HG03565 (cell line): ENCODE data around the gene CLDN18.
A peak's percentile ranks its signal among the peaks of the same experiment; 100 is the strongest.

ENCODE experiments used
- ATAC-seq: cut with Tn5 transposase; IDR thresholded peaks from one replicate; pipeline ENCODE4 v1.9.1; 2021; ENCODE audit warnings: mild to moderate bottlenecking, moderate library complexity; ENCODE audit not compliant: unreplicated experiment

The CLDN18 gene

DNA sequence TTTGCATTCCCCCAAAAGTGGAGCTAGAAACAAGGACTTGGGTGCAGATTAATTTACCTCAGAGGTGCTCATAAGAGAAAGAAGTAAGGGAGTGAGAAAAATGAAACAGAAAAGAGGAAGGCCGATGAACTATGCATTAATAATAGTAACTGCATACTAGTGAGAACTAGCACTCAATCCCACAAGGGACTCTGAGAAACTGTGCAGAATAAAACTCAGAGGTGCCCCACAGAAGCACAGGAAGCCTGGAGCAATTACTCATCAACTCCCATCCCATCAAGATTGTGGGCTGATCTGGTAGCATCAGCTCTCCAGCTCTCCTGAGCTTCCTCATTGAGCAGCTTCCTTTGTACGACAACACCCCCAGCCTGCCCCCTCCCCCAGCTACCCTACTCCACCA, 50.8 kb downstream of the CLDN18 start:
- peak; percentile 60 for ATAC-seq

DNA sequence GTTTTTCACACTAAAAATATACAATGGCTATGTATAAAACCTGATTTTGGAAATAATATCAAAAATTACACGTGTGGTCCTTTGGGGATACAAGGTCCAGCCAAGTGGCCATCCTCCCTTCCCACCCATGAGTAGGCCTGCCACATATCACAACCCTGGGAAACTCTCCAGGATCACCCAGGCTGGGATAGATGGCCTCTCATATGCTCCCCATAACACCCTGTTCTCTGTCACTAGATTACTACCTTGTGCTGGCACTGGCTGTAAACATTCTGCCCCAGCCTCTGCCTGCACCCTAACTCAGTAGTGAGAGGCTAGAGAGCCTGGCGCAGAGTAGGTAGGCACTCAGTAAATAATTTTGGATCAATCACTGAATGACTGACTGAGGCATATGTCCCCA, 52.1 kb downstream of the CLDN18 start:
- no peak for ATAC-seq

GRCh38 chr3:138062626-138063025, 52.7 kb downstream of the CLDN18 start:
- ATAC-seq, result no peak

DNA sequence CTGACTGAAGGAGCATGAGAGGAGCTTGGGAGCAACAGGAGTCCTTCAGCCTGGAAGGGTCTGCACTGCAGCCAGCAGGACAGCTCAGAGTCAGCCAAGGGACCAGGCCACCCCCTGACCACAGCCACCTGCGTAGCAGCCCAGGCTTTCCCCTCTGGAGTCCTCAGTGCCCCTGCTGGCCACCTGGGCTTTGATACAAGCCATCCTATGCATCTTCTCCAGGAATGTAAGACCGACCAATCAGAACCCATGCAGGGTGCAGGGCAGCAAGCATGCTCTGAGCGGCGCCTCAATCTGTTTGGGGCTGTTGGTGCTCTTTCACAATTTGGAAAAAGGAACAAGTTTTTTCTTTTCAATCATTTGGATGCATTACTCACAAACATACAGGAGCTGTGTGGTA, 53.5 kb downstream of the CLDN18 start:
- no peak for ATAC-seq

DNA sequence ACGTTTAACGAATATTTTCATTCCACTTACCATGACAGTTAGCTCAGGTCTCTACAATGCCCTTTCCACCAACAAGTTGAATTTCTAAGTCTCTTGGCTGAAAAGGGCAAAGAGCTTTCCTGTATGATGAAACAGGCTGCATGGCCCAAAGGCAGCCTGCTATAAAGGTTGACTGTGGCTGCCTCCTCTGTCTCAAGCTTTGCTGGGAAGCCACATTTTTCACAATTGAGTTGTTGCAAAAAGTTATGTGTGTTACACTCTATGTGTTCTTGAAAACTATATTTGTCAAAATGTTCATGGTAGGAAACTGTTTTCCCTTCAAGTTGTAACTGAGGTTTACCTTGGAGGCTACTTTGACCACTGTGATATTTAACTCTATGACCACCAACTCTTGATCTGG, 56.0 kb downstream of the CLDN18 start:
- ATAC-seq, result peak; percentile 2

DNA sequence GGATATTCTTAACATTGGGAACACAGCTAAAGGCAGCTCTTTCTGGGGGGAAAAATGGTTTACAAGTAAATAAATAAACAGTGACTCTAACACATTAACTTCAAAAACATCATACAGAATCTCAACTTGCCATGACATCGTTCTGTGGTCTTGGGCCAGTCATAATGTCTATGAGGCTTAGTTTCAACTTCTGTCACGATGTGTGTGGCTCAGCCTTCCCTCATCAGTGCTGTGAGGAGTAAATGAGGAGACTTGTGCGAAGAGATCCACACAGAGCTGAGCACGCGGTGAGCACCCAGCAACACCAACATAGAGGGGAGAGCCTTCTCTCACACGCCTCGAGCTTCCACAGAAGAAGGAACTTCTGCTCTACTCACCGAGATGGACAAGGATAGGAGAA, 56.4 kb downstream of the CLDN18 start:
- peak; percentile 95 for ATAC-seq

GRCh38 chr3:138066972-138067371, 57.0 kb downstream of the CLDN18 start:
- no peak for ATAC-seq

GRCh38 chr3:138068046-138068445, 58.1 kb downstream of the CLDN18 start:
- ATAC-seq, result no peak

GRCh38 chr3:138068579-138069174, 58.7 kb downstream of the CLDN18 start:
- peak; percentile 62 for ATAC-seq

GRCh38 chr3:138070006-138070405, 60.0 kb downstream of the CLDN18 start:
- ATAC-seq, result no peak

- ATAC-seq, result no peak
These were observed 62.8 kb downstream of the CLDN18 start for GRCh38 chr3:138072796-138073195.

DNA sequence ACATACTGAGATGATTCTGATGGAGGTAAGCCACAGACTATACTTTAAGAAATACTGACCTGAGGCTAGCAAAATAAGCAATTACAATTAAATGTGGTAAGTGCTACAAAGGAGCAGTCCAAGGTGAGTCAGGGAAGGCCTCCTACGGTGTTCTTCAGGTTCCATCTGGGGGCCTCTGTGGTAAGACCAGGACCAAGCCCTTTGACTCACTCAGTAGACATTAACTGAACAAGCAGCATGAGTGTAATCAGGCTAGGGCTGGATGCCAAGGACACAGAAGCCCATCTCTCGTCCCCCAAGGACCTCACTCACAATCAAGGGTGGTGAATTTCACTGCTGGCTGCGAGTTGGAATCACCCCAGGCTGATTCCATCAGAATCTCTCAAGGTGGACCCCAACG, 68.1 kb downstream of the CLDN18 start:
- ATAC-seq, result no peak

GRCh38 chr3:138078901-138079344, 69.0 kb downstream of the CLDN18 start:
- ATAC-seq, result no peak

GRCh38 chr3:138079901-138080300, 69.9 kb downstream of the CLDN18 start:
- ATAC-seq, result no peak

DNA sequence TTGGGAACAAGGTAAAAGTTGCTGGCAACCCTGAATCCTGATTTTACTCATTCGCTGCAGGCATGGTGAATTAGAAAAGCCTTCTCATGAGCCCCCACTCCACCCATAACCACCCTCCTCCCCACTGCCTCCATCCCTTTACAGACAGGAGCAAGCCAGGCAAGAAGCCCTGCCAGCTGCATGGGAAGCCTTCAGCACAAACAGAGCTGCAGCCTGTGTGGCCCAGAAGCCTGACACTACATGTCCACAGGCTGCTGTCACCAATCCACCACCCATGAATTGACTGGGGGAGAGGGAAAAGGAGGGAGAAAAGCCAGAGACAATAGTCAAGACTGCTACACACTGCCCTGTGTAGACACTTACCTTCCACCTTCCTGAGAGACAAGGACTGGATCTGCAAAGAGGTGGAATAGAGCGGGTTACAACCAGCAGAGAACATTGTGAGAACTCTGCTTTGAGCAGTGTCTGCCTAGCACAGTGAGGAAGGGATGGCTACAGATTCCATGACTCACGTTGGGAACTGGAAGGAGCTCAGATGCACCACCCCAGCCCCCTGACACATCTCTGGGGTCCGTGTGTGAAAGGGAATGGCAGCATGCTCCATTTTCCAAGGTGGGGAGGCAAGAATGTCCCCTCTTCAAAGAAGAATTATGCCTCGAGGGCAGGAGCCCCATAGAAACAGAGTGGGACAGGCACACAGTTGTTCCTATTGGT, 71.6 kb downstream of the CLDN18 start:
- ATAC-seq, result no peak

GRCh38 chr3:138082085-138082991, 72.4 kb downstream of the CLDN18 start:
- peak; percentile 81 for ATAC-seq

- peak; percentile 20 for ATAC-seq
These were observed 73.0 kb downstream of the CLDN18 start for GRCh38 chr3:138082992-138083386.
